Panc1 (cell line): ENCODE results near the gene TLR10. TPM values are rescaled to one million over a fixed set of nuclear protein-coding genes. Genes with fewer than 3 reads are reported as not detected.

ENCODE experiments used
- ATAC-seq: fragments of 200-7000 bp; cut with Tn5 transposase; 2 replicates; pipeline ENCODE4 v1.9.1; 2020; ENCODE audit warnings: mild to moderate bottlenecking, moderate library complexity
- BruUV-seq: library from RNA; stranded (reverse); fragments of 400-500 nt; replicated peaks from 2 replicates; lab custom pipeline; 2021; lab: Mats Ljungman, UMichigan
- CTCF ChIA-PET: fragments of 300-600 bp; sonication (Branson Sonifier 250); formaldehyde crosslinking; loops from one replicate; lab custom pipeline; 2022; ENCODE audit warnings: antibody characterized with exemption; lab: Charles Lee
- POLR2A ChIA-PET: fragments of 300-600 bp; sonication (Branson Sonifier 250); formaldehyde crosslinking; loops from one replicate; lab custom pipeline; 2022; ENCODE audit warnings: antibody characterized with exemption; lab: Charles Lee
- DNase-seq: peaks from one replicate; pipeline ENCODE4 v3.0.0-alpha.2; 2010; ENCODE audit warnings: low read depth, low spot score
- H3K27ac ChIP-seq: 2 replicates; pipeline ENCODE4 v1.5.1; 2011; ENCODE audit warnings: mild to moderate bottlenecking, low read length, inconsistent platforms
- H3K27me3 ChIP-seq: fragments of 200-500 bp; sonication (Bioruptor generic); 2 replicates; pipeline ENCODE4 v1.6.0; 2014; ENCODE audit warnings: low read length, inconsistent platforms; ENCODE audit not compliant: control insufficient read depth, insufficient read depth
- H3K36me3 ChIP-seq: fragments of 200-500 bp; sonication (Bioruptor generic); 2 replicates; pipeline ENCODE4 v1.5.1; 2014; ENCODE audit warnings: inconsistent platforms, mild to moderate bottlenecking, low read length, moderate library complexity; ENCODE audit not compliant: control insufficient read depth, insufficient read depth
- H3K4me1 ChIP-seq: 2 replicates; pipeline ENCODE4 v1.5.1; 2011; ENCODE audit warnings: inconsistent platforms, mild to moderate bottlenecking, low read length, moderate library complexity; ENCODE audit not compliant: control insufficient read depth, insufficient read depth
- H3K4me3 ChIP-seq, 2 experiments: 2 replicates each; pipeline ENCODE4 v1.5.1; 2011 to 2012; ENCODE audit warnings: low read depth in 2 of 2, low read length in 2 of 2, mild to moderate bottlenecking in 2 of 2, inconsistent platforms in 1 of 2, moderate library complexity in 1 of 2
- H3K9me3 ChIP-seq: fragments of 200-500 bp; sonication (Bioruptor generic); 2 replicates; pipeline ENCODE4 v1.5.1; 2014; ENCODE audit warnings: low read depth, mild to moderate bottlenecking, inconsistent platforms, low read length, moderate library complexity; ENCODE audit not compliant: control insufficient read depth, insufficient read depth
- CTCF ChIP-seq: fragments of 450-650 bp; IDR thresholded peaks from 2 replicates; pipeline ENCODE4 v1.5.1; 2017; ENCODE audit warnings: mild to moderate bottlenecking
- POLR2AphosphoS5 ChIP-seq: IDR thresholded peaks from 2 replicates; pipeline ENCODE4 v1.6.1; 2012; ENCODE audit warnings: mild to moderate bottlenecking, low read depth, low read length, moderate library complexity
- REST ChIP-seq, 2 experiments: IDR thresholded peaks; 2 replicates each; pipeline ENCODE4 v1.6.1; 2011 to 2012; ENCODE audit warnings: low read depth in 2 of 2, control low read depth in 1 of 2, low read length in 1 of 2, mild to moderate bottlenecking in 1 of 2, moderate library complexity in 1 of 2; ENCODE audit not compliant: insufficient read depth in 1 of 2
- SIN3A ChIP-seq: IDR thresholded peaks from 2 replicates; pipeline ENCODE4 v1.6.1; 2012; ENCODE audit warnings: low read depth, mild to moderate bottlenecking, low read length, moderate library complexity, borderline replicate concordance; ENCODE audit not compliant: insufficient read depth
- TCF7L2 ChIP-seq: IDR thresholded peaks from 2 replicates; pipeline ENCODE4 v1.6.1; 2011; ENCODE audit warnings: mild to moderate bottlenecking, low read depth, low read length, inconsistent platforms
- in situ Hi-C: cut with HindIII; loops from 2 replicates; pipeline ENCODE4 v1.10.0; 2016; ENCODE audit warnings: low sequenced_read_pairs, low pct_unique_long_range_greater_than_20kb
- intact Hi-C: fragments of 100-400 bp; cut with micrococcal nuclease; formaldehyde crosslinking; loops from one replicate; pipeline ENCODE4 v1.10.0; 2022; ENCODE audit not compliant: unreplicated experiment
- total RNA-seq: library from RNA; stranded (reverse); gene quantifications from one replicate; pipeline ENCODE4 v1.2.1, GENCODE V29; 2021; ENCODE audit not compliant: unreplicated experiment

Gene TLR10
- total RNA-seq, 1 experiment from 2014 or later, result 0.05 TPM

- intact Hi-C loops (no loop called here), in situ Hi-C loops (no loop called here)
- ChIA-PET POLR2A (no interaction called here), CTCF (no interaction called here)
- TF ChIP-seq CTCF (no peak), SIN3A (no peak), REST (IDR thresholded peaks at IDR 0.05; ENCODE audit: insufficient read depth in 1 of 2, low read depth in 2 of 2, low read length in 1 of 2) (no peak), TCF7L2 (no peak), POLR2AphosphoS5 (no peak)
- Histone ChIP-seq H3K27ac (peak overlapping the region; percentile 48; the same call in 1 of the 2 replicates), H3K9me3 (no peaks in the 10 kb centered on the region), H3K4me3 (peak overlapping the region in 1 of 2 experiments; percentile 33; a peak in 2 of 4 replicates), H3K27me3 (no peaks in the 10 kb centered on the region), H3K36me3 (no peaks in the 10 kb centered on the region), H3K4me1 (peaks cover 4% of the 10 kb centered on the region; the same call in 1 of the 2 replicates)
- DNase-seq (no peak), ATAC-seq (peak; percentile 85)
- BruUV-seq, result no TSS peak
Measured at GRCh38 chr4:38805530-38806145, 22.8 kb upstream of the TLR10 start.

GRCh38 chr4:38804654-38805295 lies 22.0 kb upstream of the TLR10 start, which contains the start of gene TLR1:
TLR1 (minus strand) TSS chr4:38804791; CDS start chr4:38798831, 5,960 bp downstream.
- CTCF ChIA-PET, result interaction anchor here (0.6 kb wide), 1 partner anchor 66 kb away, joined by 3 read pairs; no protein-coding TSS in a partner anchor
- no peaks in the 10 kb centered on the region for H3K27me3 ChIP-seq
- intact Hi-C loops (no loop called here), in situ Hi-C loops (no loop called here)
- BruUV-seq, result no TSS peak
- ATAC-seq, result no peak
- H3K9me3 ChIP-seq, result no peaks in the 10 kb centered on the region
- peaks cover 4% of the 10 kb centered on the region; the same call in 1 of the 2 replicates for H3K4me1 ChIP-seq
- peak within 1 kb of the TSS in 1 of 2 experiments; percentile 33; a peak in 2 of 4 replicates for H3K4me3 ChIP-seq
- H3K27ac ChIP-seq, result peak within 1 kb of the TSS; percentile 48; the same call in 1 of the 2 replicates
- peak; percentile 30 for DNase-seq
- TF ChIP-seq POLR2AphosphoS5, result no peak
- TF ChIP-seq REST (IDR thresholded peaks at IDR 0.05; ENCODE audit: insufficient read depth in 1 of 2, low read depth in 2 of 2, low read length in 1 of 2), result no peak
- peak; percentile 56; the same call in 1 of the 2 replicates for TF ChIP-seq CTCF
- no peak for TF ChIP-seq TCF7L2
- TF ChIP-seq SIN3A, result no peak
- POLR2A ChIA-PET, result no interaction called here
- H3K36me3 ChIP-seq, result no peaks in the 10 kb centered on the region
